K562 (cell line): ENCODE data around the gene ZNF792. TPM values are rescaled to one million over a fixed set of nuclear protein-coding genes. Genes with fewer than 3 reads are reported as not detected.

Experiments
- ASH1L ChIP-seq: fragments of 450-650 bp; IDR thresholded peaks from 2 replicates; pipeline ENCODE4 v1.6.1; 2018; ENCODE audit warnings: borderline replicate concordance, mild to moderate bottlenecking, low read depth; ENCODE audit not compliant: partially characterized antibody
- CREB3L1 ChIP-seq: fragments of 450-650 bp; IDR thresholded peaks from 2 replicates; pipeline ENCODE4 v1.6.1; 2014; ENCODE audit warnings: low read depth, mild to moderate bottlenecking, moderate library complexity, borderline replicate concordance
- CTBP1 ChIP-seq: fragments of 450-650 bp; IDR thresholded peaks from 2 replicates; pipeline ENCODE4 v1.6.1; 2016; ENCODE audit warnings: borderline replicate concordance
- FOXJ2 ChIP-seq: fragments of 200-800 bp; sonication (Bioruptor generic); IDR thresholded peaks from 2 replicates; pipeline ENCODE4 v1.6.1; 2016; ENCODE audit warnings: missing genetic modification characterization, missing compliant biosample characterization
- FOXK2 ChIP-seq, 2 experiments: fragments of 450-650 bp; IDR thresholded peaks in 1 of 2; conservative IDR thresholded peaks in 1 of 2; 2 replicates each; pipeline ENCODE4 v1.6.1; 2016; ENCODE audit warnings: low read depth in 2 of 2, mild to moderate bottlenecking in 1 of 2
- GABPA ChIP-seq: fragments of 200-800 bp; sonication (Bioruptor generic); conservative IDR thresholded peaks from 2 replicates; pipeline ENCODE4 v1.6.1; 2016; ENCODE audit warnings: low read depth, missing genetic modification characterization, missing compliant biosample characterization
- MAX ChIP-seq: sonication (generic); formaldehyde crosslinking; IDR thresholded peaks from 2 replicates; pipeline ENCODE4 v1.9.0; 2022; ENCODE audit warnings: mild to moderate bottlenecking, missing genetic modification reagents
- MLX ChIP-seq, 2 experiments: fragments of 450-650 bp in 1 of 2; sonication (generic) in 1 of 2; formaldehyde crosslinking; conservative IDR thresholded peaks; 2 replicates each; pipeline versions ENCODE4 v1.4.0 to v1.8.1; 2020 to 2022; ENCODE audit warnings: mild to moderate bottlenecking in 1 of 2, missing genetic modification reagents in 1 of 2
- MYNN ChIP-seq, 2 experiments: sonication (generic); formaldehyde crosslinking in 1 of 2; IDR thresholded peaks; 2 replicates each; pipeline versions ENCODE4 v1.5.0 to v1.6.1; 2016 to 2020; ENCODE audit warnings: antibody characterized with exemption in 1 of 2, missing genetic modification reagents in 1 of 2
- NR2C2 ChIP-seq, 2 experiments: fragments of 200-800 bp in 1 of 2; sonication (Bioruptor generic) in 1 of 2; sonication (generic) in 1 of 2; formaldehyde crosslinking in 1 of 2; IDR thresholded peaks; 2 replicates each; pipeline versions ENCODE4 v1.6.1 to v1.8.0; 2016 to 2022; ENCODE audit warnings: mild to moderate bottlenecking in 1 of 2, missing compliant biosample characterization in 1 of 2, missing genetic modification characterization in 1 of 2, missing genetic modification reagents in 1 of 2
- NR2F6 ChIP-seq: fragments of 450-650 bp; formaldehyde crosslinking; IDR thresholded peaks from 2 replicates; pipeline ENCODE4 v1.4.0; 2020; ENCODE audit warnings: mild to moderate bottlenecking
- POLR2AphosphoS5 ChIP-seq: IDR thresholded peaks from 2 replicates; pipeline ENCODE4 v1.6.1; 2011; ENCODE audit warnings: mild to moderate bottlenecking, low read depth, low read length, moderate library complexity; ENCODE audit not compliant: control insufficient read depth, insufficient read depth
- RUNX1 ChIP-seq: sonication (generic); IDR thresholded peaks from 2 replicates; pipeline ENCODE4 v1.6.1; 2016; ENCODE audit warnings: antibody characterized with exemption, low read depth
- ZMIZ1 ChIP-seq, 2 experiments: fragments of 150-350 bp in 1 of 2; IDR thresholded peaks; 2 replicates each; pipeline ENCODE4 v1.6.1; 2012 to 2016; ENCODE audit warnings: low read depth in 2 of 2, low read length in 2 of 2, mild to moderate bottlenecking in 1 of 2, moderate library complexity in 1 of 2
- ZNF511 ChIP-seq: sonication (generic); formaldehyde crosslinking; IDR thresholded peaks from 2 replicates; pipeline ENCODE4 v1.8.0; 2022; ENCODE audit warnings: mild to moderate bottlenecking, missing genetic modification reagents
- ZNF830 ChIP-seq: fragments of 250-450 bp; sonication (Bioruptor Pico); IDR thresholded peaks from 2 replicates; pipeline ENCODE4 v1.5.0; 2021; ENCODE audit warnings: mild to moderate bottlenecking
- polyA plus RNA-seq, 8 experiments: library from polyadenylated mRNA; depleted of rRNA in 4 of 8; stranded (reverse) in 5 of 8; unstranded in 3 of 8; fragments of >200 nt; fragmentation: Nextera tagmentation in 2 of 8; fragmentation: Illumina TruSeq in 1 of 8; extraction: Ambion mirVana in 2 of 8; extraction: Trizol in 1 of 8; gene quantifications; 2 replicates each; pipeline versions ENCODE4 v1.2.1 to v1.2.3, GENCODE V29; 2011 to 2014; ENCODE audit warnings: inconsistent platforms in 1 of 8, missing spikeins in 1 of 8
- total RNA-seq, 7 experiments: library from RNA; depleted of rRNA in 6 of 7; stranded (reverse); fragments of >200 nt in 6 of 7; fragmentation: Illumina TruSeq in 2 of 7; extraction: Trizol in 2 of 7; gene quantifications; 2 replicates each; pipeline versions ENCODE4 v1.2.1 to v1.2.3, GENCODE V29; 2011 to 2021; ENCODE audit warnings: low replicate concordance in 1 of 7

The ZNF792 gene
- total and polyA plus RNA-seq, 9 of the 15 experiments (the other 6 are each of a cell fraction or from before 2014, with no cell fraction given) = 3.3 to 16.5 (median 10.4) TPM

GRCh38 chr19:34926685-34927375 lies 37.2 kb downstream of the ZNF792 start, which contains the start of gene ZNF30 (continued):
- TF ChIP-seq MAX (0 out of 2 replicates have a peak, but pooled peaks have one; percentile 46), POLR2AphosphoS5 (0 out of 2 replicates have a peak, but pooled peaks have one; percentile 22), FOXK2 (conservative IDR thresholded peaks at IDR 0.05 in 1 of 2, IDR thresholded peaks at IDR 0.05 in 1 of 2; ENCODE audit: low read depth in 2 of 2) (peak in 1 of 2 experiments; percentile 38; a peak in 1 of 4 replicates), NR2F6 (no peak), FOXJ2 (tag) (0 out of 2 replicates have a peak, but pooled peaks have one; percentile 41), ZNF830 (no peak), ZMIZ1 (IDR thresholded peaks at IDR 0.05; ENCODE audit: low read depth in 2 of 2, low read length in 2 of 2) (peak in 1 of 2 experiments; percentile 27; a peak in 1 of 4 replicates), GABPA (tag) (peak; percentile 38; the same call in 1 of the 2 replicates), CTBP1 (peak; percentile 39; the same call in 1 of the 2 replicates), MLX (CRISPR knock-in tag; conservative IDR thresholded peaks at IDR 0.05) (no peak), CREB3L1 (peak; percentile 60; the same call in 1 of the 2 replicates), MYNN (IDR thresholded peaks at IDR 0.05) (no peak), MYNN (CRISPR knock-in tag; IDR thresholded peaks at IDR 0.05) (no peak), RUNX1 (peak; percentile 21; the same call in 1 of the 2 replicates), ZNF511 (CRISPR knock-in tag) (peak; percentile 58; the same call in 1 of the 2 replicates), NR2C2 (CRISPR knock-in tag; IDR thresholded peaks at IDR 0.05) (no peak), NR2C2 (tag; IDR thresholded peaks at IDR 0.05) (peak; percentile 82), ASH1L (no peak)
